ENCODE results near the gene NELL2.

DNA sequence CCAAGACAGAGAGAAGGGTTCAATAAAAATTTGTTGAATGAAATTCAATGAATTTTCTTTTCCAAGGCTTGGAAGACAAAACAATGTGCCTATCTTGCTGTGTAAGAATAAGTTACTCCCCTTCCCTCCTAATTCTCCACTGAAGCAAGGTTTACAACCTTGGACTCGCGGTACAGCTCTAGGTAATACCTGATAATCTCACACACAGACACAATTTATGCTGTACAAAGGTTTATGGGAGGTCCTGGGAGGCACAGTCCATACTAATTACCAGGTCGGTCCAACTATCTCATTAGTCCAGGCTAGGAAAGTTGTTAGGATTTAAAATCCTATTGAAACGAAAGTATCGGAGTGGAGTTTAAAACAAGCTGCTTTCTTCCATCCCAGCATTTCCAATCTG lies 42.6 kb downstream of the NELL2 start:
- TF ChIP-seq, protein P1, sequence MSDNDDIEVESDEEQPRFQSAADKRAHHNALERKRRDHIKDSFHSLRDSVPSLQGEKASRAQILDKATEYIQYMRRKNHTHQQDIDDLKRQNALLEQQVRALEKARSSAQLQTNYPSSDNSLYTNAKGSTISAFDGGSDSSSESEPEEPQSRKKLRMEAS (IDR thresholded peaks at IDR 0.05) = no peak
- no peak for TF ChIP-seq EP300 (IDR thresholded peaks at IDR 0.05; ENCODE audit: borderline replicate concordance)
- no peak for TF ChIP-seq TAF1 (IDR thresholded peaks at IDR 0.05; ENCODE audit: low read depth)
- TF ChIP-seq CEBPB (IDR thresholded peaks at IDR 0.05) = no peak
- no peak for TF ChIP-seq REST (IDR thresholded peaks at IDR 0.05; ENCODE audit: low read depth)
- TF ChIP-seq RAD21 (IDR thresholded peaks at IDR 0.05; ENCODE audit: low read depth) = no peak
- TF ChIP-seq, protein P2, sequence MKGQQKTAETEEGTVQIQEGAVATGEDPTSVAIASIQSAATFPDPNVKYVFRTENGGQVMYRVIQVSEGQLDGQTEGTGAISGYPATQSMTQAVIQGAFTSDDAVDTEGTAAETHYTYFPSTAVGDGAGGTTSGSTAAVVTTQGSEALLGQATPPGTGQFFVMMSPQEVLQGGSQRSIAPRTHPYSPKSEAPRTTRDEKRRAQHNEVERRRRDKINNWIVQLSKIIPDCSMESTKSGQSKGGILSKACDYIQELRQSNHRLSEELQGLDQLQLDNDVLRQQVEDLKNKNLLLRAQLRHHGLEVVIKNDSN (IDR thresholded peaks at IDR 0.05) = no peak
- no peak for TF ChIP-seq FOXM1 (IDR thresholded peaks at IDR 0.05; ENCODE audit: borderline replicate concordance, low read depth)
- TF ChIP-seq NFIC (IDR thresholded peaks at IDR 0.05) = no peak

Measured in Ishikawa (cell line).